Left lung (tissue), 10 donors: ENCODE data around the gene FOXK1. TPM values are rescaled to one million over a fixed set of nuclear protein-coding genes. Genes with fewer than 3 reads are reported as not detected.
A peak's percentile ranks its signal among the peaks of the same experiment; 100 is the strongest.

ENCODE experiments used
- ATAC-seq: fragments of 200-7000 bp; cut with Tn5 transposase; one replicate; pipeline ENCODE4 v1.9.1; 2020; ENCODE audit warnings: moderate library complexity
- DNase-seq, 4 donors: peaks; one replicate each; pipeline ENCODE4 v3.0.0-alpha.2; 2013 to 2020
- H3K27ac ChIP-seq, 2 donors: fragments of 200-600 bp; sonication (generic) in 1 of 2; one replicate each; pipeline versions ENCODE4 v1.5.0 to v1.8.0; 2020 to 2021
- H3K27me3 ChIP-seq, 2 donors: fragments of 200-600 bp; sonication (generic) in 1 of 2; one replicate each; pipeline versions ENCODE4 v1.5.0 to v1.8.0; 2020 to 2021
- H3K36me3 ChIP-seq, 2 donors: fragments of 200-600 bp; sonication (generic) in 1 of 2; one replicate each; pipeline versions ENCODE4 v1.5.0 to v1.8.0; 2020 to 2021
- H3K4me1 ChIP-seq, 2 donors: fragments of 200-600 bp; one replicate each; pipeline ENCODE4 v1.8.0; 2021
- H3K4me3 ChIP-seq, 2 donors: fragments of 200-600 bp; sonication (generic) in 1 of 2; one replicate each; pipeline versions ENCODE4 v1.5.0 to v1.8.0; 2020 to 2021; ENCODE audit warnings: mild to moderate bottlenecking in 1 of 2
- H3K9me3 ChIP-seq, 2 donors: fragments of 200-600 bp; sonication (generic) in 1 of 2; one replicate each; pipeline versions ENCODE4 v1.5.0 to v1.8.0; 2020 to 2021
- CTCF ChIP-seq, 2 donors: fragments of 200-600 bp; sonication (generic) in 1 of 2; IDR thresholded peaks; one replicate each; pipeline versions ENCODE4 v1.5.0 to v1.8.0; 2021; ENCODE audit warnings: antibody characterized with exemption in 2 of 2
- intact Hi-C, 2 donors: fragments of 100-400 bp; cut with DNase I; formaldehyde crosslinking; loops; one replicate each; pipeline versions ENCODE4 v1.11.2 to v1.14.2; 2022
- polyA plus RNA-seq, 6 donors: library from polyadenylated mRNA; unstranded; fragments of 120-200 nt; gene quantifications; one replicate each; pipeline ENCODE4 v1.2.1, GENCODE V29; 2013; ENCODE audit not compliant: insufficient read length in 6 of 6
- total RNA-seq, 2 donors: library from RNA; stranded (reverse); fragmentation: NEBNext Ultra II Directional; extraction: Animal tissue kit (Norgen Biotek cat#: 25700); gene quantifications; one replicate each; pipeline ENCODE4 v1.2.1, GENCODE V29; 2021
- donor health status: DM: no; HTN: yes; CAD: no.
- donor health status: DM: no; HTN: no; CAD: no.

Gene FOXK1
- total and polyA plus RNA-seq, 8 donors, result 15.1 to 29.2 (median 18.8) TPM

- Histone ChIP-seq H3K4me1 (peaks cover 0 to 5% of the 10 kb centered on the region in 2 donors), H3K27me3 (peaks cover 0 to 36% of the 10 kb centered on the region in 2 donors), H3K9me3 (no peaks in the 10 kb centered on the region), H3K36me3 (no peaks in the 10 kb centered on the region), H3K4me3 (peak overlapping the region in 1 of 2 donors; percentile 18), H3K27ac (peak overlapping the region in 1 of 2 donors; percentile 46)
- peak in 1 of 4 donors; percentile 77 for DNase-seq
- ATAC-seq, result no peak
- TF ChIP-seq CTCF (IDR thresholded peaks at IDR 0.05), result no peak
- intact Hi-C loops, result no loop called here
Measured at GRCh38 chr7:4809091-4809591, 127.0 kb downstream of the FOXK1 start.

- H3K36me3 ChIP-seq, result no peaks in the 10 kb centered on the region
- H3K4me1 ChIP-seq, result peaks cover 0 to 5% of the 10 kb centered on the region in 2 donors
- H3K4me3 ChIP-seq, result no peak overlapping the region
- no peak overlapping the region for H3K27ac ChIP-seq
- DNase-seq (no peak), ATAC-seq (no peak)
- H3K9me3 ChIP-seq, result no peaks in the 10 kb centered on the region
- H3K27me3 ChIP-seq, result peaks cover 0 to 36% of the 10 kb centered on the region in 2 donors
- intact Hi-C loops, result no loop called here
- TF ChIP-seq CTCF (IDR thresholded peaks at IDR 0.05), result no peak
Measured at GRCh38 chr7:4809666-4810065, 127.6 kb downstream of the FOXK1 start.

- Histone ChIP-seq H3K27ac (no peak overlapping the region), H3K27me3 (peaks cover 0 to 15% of the 10 kb centered on the region in 2 donors), H3K36me3 (no peaks in the 10 kb centered on the region), H3K9me3 (no peaks in the 10 kb centered on the region), H3K4me1 (no peaks in the 10 kb centered on the region), H3K4me3 (no peak overlapping the region)
- ATAC-seq (no peak), DNase-seq (no peak)
- intact Hi-C loops, result no loop called here
- TF ChIP-seq CTCF (IDR thresholded peaks at IDR 0.05), result no peak
Measured at GRCh38 chr7:4814433-4814832, 132.3 kb downstream of the FOXK1 start.

- H3K27me3 ChIP-seq, result peaks cover 0 to 8% of the 10 kb centered on the region in 2 donors
- intact Hi-C loops, result no loop called here
- H3K27ac ChIP-seq, result no peak overlapping the region
- no peaks in the 10 kb centered on the region for H3K4me1 ChIP-seq
- no peak overlapping the region for H3K4me3 ChIP-seq
- no peaks in the 10 kb centered on the region for H3K9me3 ChIP-seq
- ATAC-seq (no peak), DNase-seq (peak in 1 of 4 donors; percentile 67)
- H3K36me3 ChIP-seq, result no peaks in the 10 kb centered on the region
- TF ChIP-seq CTCF (IDR thresholded peaks at IDR 0.05), result no peak
Measured at GRCh38 chr7:4815121-4815520, 133.0 kb downstream of the FOXK1 start.

GRCh38 chr7:4815609-4816418, 133.7 kb downstream of the FOXK1 start:
- Histone ChIP-seq H3K27me3 (peaks cover 0 to 1% of the 10 kb centered on the region in 2 donors), H3K36me3 (no peaks in the 10 kb centered on the region), H3K9me3 (no peaks in the 10 kb centered on the region), H3K4me3 (no peak overlapping the region), H3K4me1 (no peaks in the 10 kb centered on the region), H3K27ac (no peak overlapping the region)
- intact Hi-C loops, result no loop called here
- no peak for TF ChIP-seq CTCF (IDR thresholded peaks at IDR 0.05)
- no peak for ATAC-seq
- DNase-seq, result peak in 1 of 4 donors; percentile 72
